ENCODE results near the gene PRKCQ. TPM values are rescaled to one million over a fixed set of nuclear protein-coding genes. Genes with fewer than 3 reads are reported as not detected.

PRKCQ gene
- polyA plus RNA-seq (2012; ENCODE audit: low read depth, missing spikeins), result not detected

DNA sequence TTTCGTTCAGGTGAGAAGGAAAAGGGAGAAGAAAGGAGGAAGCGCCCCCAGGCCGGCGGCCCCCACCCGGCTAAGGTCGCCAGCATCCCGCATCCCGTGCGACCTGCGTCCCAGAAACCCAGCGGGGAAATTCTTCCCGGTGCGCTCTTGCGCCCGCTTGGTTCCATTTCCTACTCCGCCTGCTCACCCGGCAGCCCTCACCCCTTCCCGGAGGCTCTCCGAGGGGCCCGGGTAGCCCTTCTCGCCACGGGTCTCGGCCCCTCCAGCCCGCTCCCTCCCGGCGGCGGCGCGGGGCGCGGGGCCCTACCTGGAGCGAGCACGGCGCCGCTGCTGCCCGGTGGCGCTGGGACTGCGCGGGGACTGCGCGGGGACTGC is at the start of gene PRKCQ:
PRKCQ (minus strand) TSS at position 373 of the 375 bp plus-strand sequence. CDS start 65,141 bp downstream, outside the sequence.
- DNase-seq (ENCODE audit: insufficient read length, low spot score) (no peak), FAIRE-seq (no peak)
- TF ChIP-seq TAF1 (IDR thresholded peaks at IDR 0.05; ENCODE audit: low read depth, low read length), result no peak

DNA sequence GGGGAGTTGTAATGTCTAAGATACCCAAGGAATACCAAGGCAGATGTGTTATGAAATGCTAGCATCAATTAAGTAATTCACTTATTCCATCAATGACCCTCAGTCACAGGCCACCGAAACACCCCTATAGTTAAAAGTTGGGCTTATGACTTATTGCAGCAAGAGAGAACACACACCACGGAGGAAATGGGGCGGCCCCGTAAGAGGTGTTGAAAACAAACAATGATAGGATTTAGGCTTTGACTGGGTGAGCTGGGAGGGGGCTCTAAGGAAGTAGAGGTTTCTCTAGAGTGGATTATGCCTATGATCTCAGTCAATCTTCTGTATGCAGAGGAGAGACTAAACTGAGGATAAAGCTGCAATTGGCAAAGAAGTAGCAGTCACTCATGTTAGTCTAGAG is 45.4 kb upstream of the PRKCQ start:
- no peak for FAIRE-seq
- TF ChIP-seq PAX5 (IDR thresholded peaks at IDR 0.05; ENCODE audit: insufficient read depth, low read length, severe bottlenecking) (no peak), POU2F2 (IDR thresholded peaks at IDR 0.05; ENCODE audit: low read depth, low read length) (no peak), POLR2AphosphoS5 (IDR thresholded peaks at IDR 0.05; ENCODE audit: low read depth, low read length) (no peak), SPI1 (IDR thresholded peaks at IDR 0.05; ENCODE audit: low read depth, low read length) (no peak), TAF1 (IDR thresholded peaks at IDR 0.05; ENCODE audit: low read depth, low read length) (no peak), POLR2A (IDR thresholded peaks at IDR 0.05; ENCODE audit: low read depth, low read length) (no peak)
- no peak for DNase-seq (ENCODE audit: insufficient read length, low spot score)

DNA sequence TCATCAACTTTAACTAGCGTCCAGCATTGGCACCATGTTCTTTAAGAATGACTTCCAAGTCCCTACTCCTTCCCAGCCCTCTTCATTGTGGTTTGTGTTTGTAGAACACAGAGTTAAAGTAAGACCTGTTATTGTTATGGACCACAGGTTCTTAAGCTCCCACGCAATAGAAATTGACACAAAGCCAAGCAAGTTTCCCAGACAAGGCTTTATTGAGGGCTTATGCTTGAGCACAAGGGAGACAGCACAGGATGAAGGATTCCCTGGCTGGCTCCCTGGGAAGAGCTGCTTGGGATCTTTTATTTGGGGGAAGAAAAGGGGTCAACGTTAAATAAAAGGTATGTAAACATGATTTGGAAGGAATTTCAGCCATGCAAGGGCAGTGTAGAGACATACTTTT is 44.3 kb upstream of the PRKCQ start:
- FAIRE-seq, result no peak
- TF ChIP-seq PAX5 (IDR thresholded peaks at IDR 0.05; ENCODE audit: insufficient read depth, low read length, severe bottlenecking) (no peak), POLR2A (IDR thresholded peaks at IDR 0.05; ENCODE audit: low read depth, low read length) (no peak), SPI1 (IDR thresholded peaks at IDR 0.05; ENCODE audit: low read depth, low read length) (no peak), POU2F2 (IDR thresholded peaks at IDR 0.05; ENCODE audit: low read depth, low read length) (no peak), POLR2AphosphoS5 (IDR thresholded peaks at IDR 0.05; ENCODE audit: low read depth, low read length) (no peak), TAF1 (IDR thresholded peaks at IDR 0.05; ENCODE audit: low read depth, low read length) (no peak)
- no peak for DNase-seq (ENCODE audit: insufficient read length, low spot score)

DNA sequence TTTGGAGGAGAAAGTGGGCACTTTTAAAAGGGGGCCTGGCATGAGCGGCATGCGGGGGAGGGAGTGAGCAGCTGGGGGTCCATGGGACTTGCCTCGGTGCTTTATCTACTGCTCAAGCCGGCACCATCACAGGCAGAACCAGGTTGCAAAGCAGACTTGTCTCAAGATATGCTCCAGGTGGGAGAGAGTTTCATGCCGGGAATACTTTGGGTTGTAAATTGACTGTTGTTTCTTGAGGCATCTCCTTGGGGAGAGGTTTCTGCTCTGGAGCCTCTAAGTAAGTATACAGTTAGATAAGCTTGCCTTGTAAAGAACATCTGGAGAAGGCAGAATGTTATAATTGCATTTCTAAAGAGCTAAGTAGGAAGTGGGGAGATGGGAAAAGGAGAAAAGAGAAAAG is 42.8 kb upstream of the PRKCQ start:
- no peak for DNase-seq (ENCODE audit: insufficient read length, low spot score)
- TF ChIP-seq TAF1 (IDR thresholded peaks at IDR 0.05; ENCODE audit: low read depth, low read length), result no peak
- no peak for TF ChIP-seq POU2F2 (IDR thresholded peaks at IDR 0.05; ENCODE audit: low read depth, low read length)
- no peak for TF ChIP-seq POLR2A (IDR thresholded peaks at IDR 0.05; ENCODE audit: low read depth, low read length)
- TF ChIP-seq POLR2AphosphoS5 (IDR thresholded peaks at IDR 0.05; ENCODE audit: low read depth, low read length), result no peak
- TF ChIP-seq SPI1 (IDR thresholded peaks at IDR 0.05; ENCODE audit: low read depth, low read length), result no peak
- TF ChIP-seq PAX5 (IDR thresholded peaks at IDR 0.05; ENCODE audit: insufficient read depth, low read length, severe bottlenecking), result no peak
- FAIRE-seq, result no peak

DNA sequence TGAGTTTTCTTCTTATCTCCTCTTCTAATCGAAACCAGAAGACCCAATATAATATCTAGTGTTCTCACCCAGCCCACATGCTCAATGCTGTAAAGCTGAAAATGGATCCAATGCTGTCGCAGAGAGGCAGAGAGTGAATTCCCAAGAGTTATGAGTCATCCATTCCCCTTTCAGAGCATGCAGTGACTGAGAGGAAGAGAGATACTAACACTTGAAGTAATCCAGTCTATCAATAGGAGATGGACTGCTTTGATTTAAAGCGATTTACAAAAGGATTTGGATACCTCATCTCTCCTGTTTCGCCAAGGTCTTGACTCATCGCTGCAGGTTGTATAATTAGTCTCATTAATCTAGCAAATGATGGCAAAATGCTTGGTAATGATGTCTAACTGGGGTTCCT is 41.5 kb upstream of the PRKCQ start:
- DNase-seq (ENCODE audit: insufficient read length, low spot score) (no peak), FAIRE-seq (no peak)
- no peak for TF ChIP-seq PAX5 (IDR thresholded peaks at IDR 0.05; ENCODE audit: insufficient read depth, low read length, severe bottlenecking)
- no peak for TF ChIP-seq SPI1 (IDR thresholded peaks at IDR 0.05; ENCODE audit: low read depth, low read length)
- no peak for TF ChIP-seq POU2F2 (IDR thresholded peaks at IDR 0.05; ENCODE audit: low read depth, low read length)
- TF ChIP-seq POLR2AphosphoS5 (IDR thresholded peaks at IDR 0.05; ENCODE audit: low read depth, low read length), result no peak
- TF ChIP-seq TAF1 (IDR thresholded peaks at IDR 0.05; ENCODE audit: low read depth, low read length), result no peak
- TF ChIP-seq POLR2A (IDR thresholded peaks at IDR 0.05; ENCODE audit: low read depth, low read length), result no peak

DNA sequence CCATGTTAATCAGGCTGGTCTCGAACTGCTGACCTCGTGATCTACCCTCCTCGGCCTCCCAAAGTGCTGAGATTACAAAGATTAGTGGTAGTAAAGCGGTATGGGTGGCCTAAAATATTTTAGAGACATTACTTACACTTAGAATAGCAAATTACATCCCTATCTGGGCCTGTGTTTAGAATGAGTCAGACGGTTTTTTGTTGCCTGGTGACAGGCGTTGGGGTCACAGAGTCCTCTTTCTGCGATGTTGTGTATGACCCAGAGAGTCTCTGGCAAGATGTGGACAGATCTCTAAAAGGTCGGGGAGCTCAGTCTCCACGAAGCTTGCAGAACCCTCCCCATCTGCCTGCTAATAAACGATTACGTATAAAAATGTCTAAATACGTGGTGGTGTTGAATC is 39.6 kb upstream of the PRKCQ start:
- no peak for TF ChIP-seq TAF1 (IDR thresholded peaks at IDR 0.05; ENCODE audit: low read depth, low read length)
- TF ChIP-seq SPI1 (IDR thresholded peaks at IDR 0.05; ENCODE audit: low read depth, low read length), result no peak
- no peak for TF ChIP-seq PAX5 (IDR thresholded peaks at IDR 0.05; ENCODE audit: insufficient read depth, low read length, severe bottlenecking)
- no peak for TF ChIP-seq POLR2AphosphoS5 (IDR thresholded peaks at IDR 0.05; ENCODE audit: low read depth, low read length)
- no peak for TF ChIP-seq POLR2A (IDR thresholded peaks at IDR 0.05; ENCODE audit: low read depth, low read length)
- no peak for FAIRE-seq
- no peak for DNase-seq (ENCODE audit: insufficient read length, low spot score)

DNA sequence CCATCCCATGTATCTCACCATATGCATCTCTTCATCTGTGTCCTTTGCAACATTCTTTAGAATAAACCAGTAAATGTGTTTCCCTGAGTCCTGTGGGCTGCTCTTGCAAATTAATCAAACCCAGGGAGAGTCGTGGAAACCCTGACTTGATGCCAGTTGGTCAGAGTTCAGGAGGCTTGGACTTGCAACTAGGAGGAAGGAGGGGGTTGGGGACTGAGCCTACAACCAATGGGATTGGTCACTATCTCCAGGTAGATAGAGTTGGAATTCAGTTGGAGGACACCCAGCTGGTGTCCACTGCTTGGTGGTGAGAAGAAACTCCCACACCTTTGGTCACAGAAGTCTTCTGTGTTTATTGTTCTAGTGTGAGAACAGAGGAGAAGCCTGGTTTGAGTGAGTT is 38.3 kb upstream of the PRKCQ start:
- TF ChIP-seq PAX5 (IDR thresholded peaks at IDR 0.05; ENCODE audit: insufficient read depth, low read length, severe bottlenecking), result no peak
- no peak for TF ChIP-seq POU2F2 (IDR thresholded peaks at IDR 0.05; ENCODE audit: low read depth, low read length)
- no peak for TF ChIP-seq POLR2A (IDR thresholded peaks at IDR 0.05; ENCODE audit: low read depth, low read length)
- no peak for TF ChIP-seq SPI1 (IDR thresholded peaks at IDR 0.05; ENCODE audit: low read depth, low read length)
- no peak for TF ChIP-seq POLR2AphosphoS5 (IDR thresholded peaks at IDR 0.05; ENCODE audit: low read depth, low read length)
- no peak for TF ChIP-seq TAF1 (IDR thresholded peaks at IDR 0.05; ENCODE audit: low read depth, low read length)
- no peak for DNase-seq (ENCODE audit: insufficient read length, low spot score)
- FAIRE-seq, result no peak

DNA sequence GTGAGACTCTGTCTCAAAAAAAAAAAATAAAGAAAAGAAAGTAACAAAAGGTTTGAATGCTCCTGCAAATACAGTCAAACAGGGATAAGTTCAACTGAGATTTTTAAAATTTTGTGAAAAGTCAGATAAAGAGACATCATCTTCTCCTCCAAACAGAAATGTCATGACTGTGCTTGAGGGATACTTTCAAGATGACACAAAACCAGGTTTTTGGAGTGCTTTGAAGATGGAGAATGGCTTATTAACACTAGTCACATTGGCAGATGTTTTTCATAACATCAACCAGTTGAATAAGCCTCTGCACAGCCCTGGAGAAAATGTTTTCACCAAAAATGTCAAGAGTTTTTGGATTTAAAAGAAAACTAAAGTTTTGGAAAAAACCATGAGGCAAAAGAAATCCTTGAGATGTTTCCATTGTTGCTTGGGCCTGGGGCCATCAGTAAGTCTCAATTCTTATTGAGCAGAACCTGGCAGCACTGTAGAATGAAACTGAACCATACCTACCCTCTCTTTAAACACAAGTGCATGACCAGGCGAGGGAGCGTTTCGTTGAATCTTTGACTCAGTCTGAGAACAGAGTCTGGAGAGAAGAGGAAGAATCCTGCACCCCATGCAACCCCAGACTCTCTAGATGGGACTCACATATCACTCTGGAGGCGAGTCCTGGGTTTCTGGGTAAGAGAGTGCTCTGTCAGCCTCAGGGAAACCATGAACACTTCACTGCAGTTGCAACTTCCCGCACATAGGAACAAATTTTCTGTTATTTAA is 37.4 kb upstream of the PRKCQ start:
- DNase-seq (ENCODE audit: insufficient read length, low spot score) (no peak), FAIRE-seq (no peak)
- no peak for TF ChIP-seq SPI1 (IDR thresholded peaks at IDR 0.05; ENCODE audit: low read depth, low read length)
- no peak for TF ChIP-seq POLR2A (IDR thresholded peaks at IDR 0.05; ENCODE audit: low read depth, low read length)
- no peak for TF ChIP-seq PAX5 (IDR thresholded peaks at IDR 0.05; ENCODE audit: insufficient read depth, low read length, severe bottlenecking)
- no peak for TF ChIP-seq TAF1 (IDR thresholded peaks at IDR 0.05; ENCODE audit: low read depth, low read length)
- TF ChIP-seq POLR2AphosphoS5 (IDR thresholded peaks at IDR 0.05; ENCODE audit: low read depth, low read length), result no peak
- TF ChIP-seq POU2F2 (IDR thresholded peaks at IDR 0.05; ENCODE audit: low read depth, low read length), result no peak

DNA sequence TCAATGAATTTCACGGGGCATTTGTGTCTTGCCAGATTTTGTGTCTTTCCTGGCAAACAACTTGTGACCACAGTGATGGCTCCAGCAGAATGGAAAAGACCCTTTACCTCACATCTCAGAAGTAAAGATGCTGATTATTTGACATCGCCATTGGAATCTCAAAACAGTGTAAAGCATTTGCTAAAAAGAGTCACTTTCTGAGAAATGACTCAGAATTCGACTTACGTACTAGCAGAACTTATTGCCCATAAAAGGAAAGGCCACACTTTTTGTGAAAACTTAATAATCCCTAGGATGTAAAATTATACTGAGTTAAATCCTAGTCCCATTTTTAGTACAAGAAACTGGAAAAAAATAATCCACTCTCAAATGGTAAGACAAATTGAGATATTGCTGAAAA is 35.9 kb upstream of the PRKCQ start:
- no peak for TF ChIP-seq PAX5 (IDR thresholded peaks at IDR 0.05; ENCODE audit: insufficient read depth, low read length, severe bottlenecking)
- no peak for TF ChIP-seq POU2F2 (IDR thresholded peaks at IDR 0.05; ENCODE audit: low read depth, low read length)
- TF ChIP-seq POLR2AphosphoS5 (IDR thresholded peaks at IDR 0.05; ENCODE audit: low read depth, low read length), result no peak
- TF ChIP-seq TAF1 (IDR thresholded peaks at IDR 0.05; ENCODE audit: low read depth, low read length), result no peak
- TF ChIP-seq POLR2A (IDR thresholded peaks at IDR 0.05; ENCODE audit: low read depth, low read length), result no peak
- no peak for TF ChIP-seq SPI1 (IDR thresholded peaks at IDR 0.05; ENCODE audit: low read depth, low read length)
- DNase-seq (ENCODE audit: insufficient read length, low spot score) (no peak), FAIRE-seq (no peak)

DNA sequence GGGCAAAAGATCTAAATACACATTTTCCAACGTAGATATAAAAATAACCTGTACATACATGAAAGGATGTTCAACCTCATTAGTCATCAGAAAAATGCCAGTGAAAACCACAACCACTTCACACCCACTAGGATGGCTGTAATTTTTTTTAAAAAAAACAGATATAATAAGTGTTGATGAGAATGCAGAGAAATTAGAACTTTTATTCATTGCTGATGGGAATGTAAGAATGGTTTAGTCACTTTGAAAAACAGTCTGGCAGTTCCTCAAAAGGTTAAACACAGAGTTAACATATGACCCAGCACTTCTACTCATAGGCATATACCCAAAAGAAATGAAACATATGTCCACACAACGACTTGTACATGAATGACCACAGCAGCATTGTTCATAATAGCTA is 32.3 kb upstream of the PRKCQ start:
- FAIRE-seq, result no peak
- TF ChIP-seq PAX5 (IDR thresholded peaks at IDR 0.05; ENCODE audit: insufficient read depth, low read length, severe bottlenecking) (no peak), POLR2AphosphoS5 (IDR thresholded peaks at IDR 0.05; ENCODE audit: low read depth, low read length) (no peak), POU2F2 (IDR thresholded peaks at IDR 0.05; ENCODE audit: low read depth, low read length) (no peak), SPI1 (IDR thresholded peaks at IDR 0.05; ENCODE audit: low read depth, low read length) (no peak), POLR2A (IDR thresholded peaks at IDR 0.05; ENCODE audit: low read depth, low read length) (no peak), TAF1 (IDR thresholded peaks at IDR 0.05; ENCODE audit: low read depth, low read length) (no peak)

More for the DNA sequence above, 32.3 kb upstream of the PRKCQ start:
- DNase-seq (ENCODE audit: insufficient read length, low spot score), result no peak
